Endodermal cell (in vitro differentiated cells): ENCODE data around the gene ZNF827. TPM values are rescaled to one million over a fixed set of nuclear protein-coding genes. Genes with fewer than 3 reads are reported as not detected.

ENCODE experiments used
- DNase-seq: peaks from one replicate; pipeline ENCODE4 v3.0.0-alpha.2; 2017
- H3K27ac ChIP-seq: 2 replicates; pipeline ENCODE4 v1.5.1; 2013; ENCODE audit warnings: mild to moderate bottlenecking, low read depth, low read length, moderate library complexity
- H3K27me3 ChIP-seq: 2 replicates; pipeline ENCODE4 v1.6.1; 2013; ENCODE audit warnings: mild to moderate bottlenecking, low read length, moderate library complexity; ENCODE audit not compliant: insufficient read depth, control insufficient read depth, poor library complexity, severe bottlenecking
- H3K36me3 ChIP-seq: 2 replicates; pipeline ENCODE4 v1.7.0; 2013; ENCODE audit warnings: mild to moderate bottlenecking, low read length, moderate library complexity; ENCODE audit not compliant: control insufficient read depth, insufficient read depth
- H3K4me1 ChIP-seq: one replicate; pipeline ENCODE4 v1.7.0; 2013; ENCODE audit warnings: low read length; ENCODE audit not compliant: control insufficient read depth, insufficient read depth
- H3K4me3 ChIP-seq: 2 replicates; pipeline ENCODE4 v1.5.1; 2013; ENCODE audit warnings: mild to moderate bottlenecking, low read length, moderate library complexity
- H3K9ac ChIP-seq: 2 replicates; pipeline ENCODE4 v1.6.1; 2013; ENCODE audit warnings: mild to moderate bottlenecking, low read length, moderate library complexity; ENCODE audit not compliant: poor library complexity, severe bottlenecking; ENCODE audit errors: extremely low read depth
- H3K9me3 ChIP-seq: 2 replicates; pipeline ENCODE4 v1.6.1; 2013; ENCODE audit warnings: mild to moderate bottlenecking, low read length, moderate library complexity; ENCODE audit not compliant: control insufficient read depth
- H3K27ac Mint-ChIP-seq: 2 replicates; pipeline ENCODE4 v1.8.0; 2020; ENCODE audit warnings: mixed read lengths
- H3K27me3 Mint-ChIP-seq: 2 replicates; pipeline ENCODE4 v1.8.0; 2021; ENCODE audit warnings: mild to moderate bottlenecking, mixed read lengths; ENCODE audit not compliant: insufficient read depth
- H3K36me3 Mint-ChIP-seq: 2 replicates; pipeline ENCODE4 v1.8.0; 2020; ENCODE audit warnings: low read depth, mixed read lengths
- H3K4me1 Mint-ChIP-seq: 2 replicates; pipeline ENCODE4 v1.8.0; 2020; ENCODE audit warnings: mixed read lengths
- H3K4me3 Mint-ChIP-seq: 2 replicates; pipeline ENCODE4 v1.8.0; 2020; ENCODE audit warnings: mild to moderate bottlenecking, moderate library complexity, mixed read lengths
- H3K9me3 Mint-ChIP-seq: 2 replicates; pipeline ENCODE4 v1.8.0; 2020; ENCODE audit warnings: mild to moderate bottlenecking, mixed read lengths
- WGBS, 2 experiments: methylation state at CpG; one replicate each; pipeline versions ENCODE4 v1.1.5 to v1.1.7; 2013; ENCODE audit warnings: missing lambda C conversion rate in 2 of 2, mixed read lengths in 1 of 2; ENCODE audit not compliant: insufficient coverage in 1 of 2, insufficient read length in 1 of 2; 5-methylcytosine and 5-hydroxymethylcytosine counted together
- total RNA-seq, 2 donors: library from RNA; stranded (reverse); fragmentation: NEBNext Ultra II Directional in 1 of 2; extraction: Animal tissue kit (Norgen Biotek cat#: 25700) in 1 of 2; gene quantifications; 2 replicates in 1 of 2; 3 replicates in 1 of 2; pipeline ENCODE4 v1.2.1, GENCODE V29; 2021
- TF ChIP-seq, protein P1 (sequence below): fragments of 200-600 bp; sonication (generic); conservative IDR thresholded peaks from 2 replicates; pipeline ENCODE4 v1.5.0; 2021; ENCODE audit warnings: antibody characterized with exemption, mild to moderate bottlenecking

ZNF827 gene
- total RNA-seq, 2 donors from 2014 or later = 33.0 to 34.9 TPM

DNA sequence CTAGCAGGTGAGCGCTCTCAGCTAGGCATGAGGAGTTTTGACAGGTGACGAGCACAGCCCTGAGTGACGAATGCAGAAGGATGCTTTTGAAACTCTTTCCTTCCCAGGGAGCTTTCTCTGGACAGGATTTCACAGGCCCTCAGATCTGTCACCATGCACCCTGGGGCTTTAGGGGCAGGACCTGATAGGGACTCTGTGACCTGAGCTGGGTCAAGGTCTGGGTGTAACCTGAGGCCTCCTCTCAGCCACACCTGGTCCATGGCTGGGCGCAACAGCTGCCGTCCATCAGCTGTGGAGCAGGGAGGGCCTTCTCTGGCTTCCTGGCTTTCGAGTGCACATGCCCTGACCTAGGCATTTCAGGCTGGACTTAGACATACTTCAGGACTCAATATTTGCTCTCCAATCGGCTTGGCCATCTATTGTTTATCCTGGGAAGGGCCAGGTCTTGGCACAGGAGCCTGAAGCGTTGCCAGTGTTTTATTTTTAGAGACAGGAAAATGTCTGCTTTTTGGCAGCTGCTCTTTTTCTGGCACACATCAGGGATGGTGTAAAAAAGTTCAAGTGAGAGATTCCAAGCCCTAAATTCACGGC, 202.3 kb downstream of the ZNF827 start:
- H3K36me3 Mint-ChIP-seq = no peaks in the 10 kb centered on the region
- H3K27me3 Mint-ChIP-seq = no peaks in the 10 kb centered on the region
- Histone ChIP-seq H3K4me3 (no peak overlapping the region), H3K9me3 (no peaks in the 10 kb centered on the region), H3K36me3 (no peaks in the 10 kb centered on the region), H3K4me1 (peaks cover 23% of the 10 kb centered on the region), H3K27me3 (no peaks in the 10 kb centered on the region), H3K27ac (no peak overlapping the region), H3K9ac (no peak overlapping the region)
- TF ChIP-seq, protein P1, sequence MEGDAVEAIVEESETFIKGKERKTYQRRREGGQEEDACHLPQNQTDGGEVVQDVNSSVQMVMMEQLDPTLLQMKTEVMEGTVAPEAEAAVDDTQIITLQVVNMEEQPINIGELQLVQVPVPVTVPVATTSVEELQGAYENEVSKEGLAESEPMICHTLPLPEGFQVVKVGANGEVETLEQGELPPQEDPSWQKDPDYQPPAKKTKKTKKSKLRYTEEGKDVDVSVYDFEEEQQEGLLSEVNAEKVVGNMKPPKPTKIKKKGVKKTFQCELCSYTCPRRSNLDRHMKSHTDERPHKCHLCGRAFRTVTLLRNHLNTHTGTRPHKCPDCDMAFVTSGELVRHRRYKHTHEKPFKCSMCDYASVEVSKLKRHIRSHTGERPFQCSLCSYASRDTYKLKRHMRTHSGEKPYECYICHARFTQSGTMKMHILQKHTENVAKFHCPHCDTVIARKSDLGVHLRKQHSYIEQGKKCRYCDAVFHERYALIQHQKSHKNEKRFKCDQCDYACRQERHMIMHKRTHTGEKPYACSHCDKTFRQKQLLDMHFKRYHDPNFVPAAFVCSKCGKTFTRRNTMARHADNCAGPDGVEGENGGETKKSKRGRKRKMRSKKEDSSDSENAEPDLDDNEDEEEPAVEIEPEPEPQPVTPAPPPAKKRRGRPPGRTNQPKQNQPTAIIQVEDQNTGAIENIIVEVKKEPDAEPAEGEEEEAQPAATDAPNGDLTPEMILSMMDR = no peak
- H3K9me3 Mint-ChIP-seq = no peaks in the 10 kb centered on the region
- H3K27ac Mint-ChIP-seq = peak overlapping the region; percentile 53
- H3K4me1 Mint-ChIP-seq = peaks cover 46% of the 10 kb centered on the region
- DNase-seq = peak; percentile 72
- WGBS, 2 experiments = 94 to 95% methylated on average over 9 of the region's 9 CpGs
- no peak overlapping the region for H3K4me3 Mint-ChIP-seq

DNA sequence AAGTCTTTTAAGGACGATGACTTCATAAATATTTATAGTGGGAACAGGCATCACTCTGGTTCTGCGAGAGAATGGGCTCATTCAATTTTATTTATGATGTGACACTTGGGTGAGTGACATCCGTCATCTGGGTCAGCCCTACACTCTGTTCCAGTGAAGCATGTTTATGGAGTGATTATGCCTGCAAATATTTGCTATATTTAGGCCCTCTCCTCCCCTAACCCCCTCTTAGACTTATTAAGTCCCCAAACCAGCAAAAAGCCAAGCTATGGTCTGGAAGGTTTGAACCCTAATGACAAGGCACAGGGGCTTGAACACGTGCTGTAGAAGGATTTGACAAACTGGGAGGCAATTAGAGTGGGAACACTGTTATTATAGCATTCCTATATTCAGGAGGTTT, 202.8 kb downstream of the ZNF827 start:
- H3K36me3 Mint-ChIP-seq = no peaks in the 10 kb centered on the region
- WGBS, 2 experiments = 81 to 94% methylated on average over 3 to 4 of the region's 4 CpGs
- peaks cover 27% of the 10 kb centered on the region for H3K4me1 ChIP-seq
- no peak overlapping the region for H3K9ac ChIP-seq
- H3K4me1 Mint-ChIP-seq = peaks cover 48% of the 10 kb centered on the region
- DNase-seq = no peak
- H3K27me3 Mint-ChIP-seq = no peaks in the 10 kb centered on the region
- H3K9me3 ChIP-seq = no peaks in the 10 kb centered on the region
- no peaks in the 10 kb centered on the region for H3K9me3 Mint-ChIP-seq
- TF ChIP-seq, protein P1 = no peak
- no peaks in the 10 kb centered on the region for H3K36me3 ChIP-seq
- H3K4me3 Mint-ChIP-seq = no peak overlapping the region
- peak overlapping the region; percentile 53 for H3K27ac Mint-ChIP-seq
- H3K4me3 ChIP-seq = no peak overlapping the region
- no peaks in the 10 kb centered on the region for H3K27me3 ChIP-seq
- H3K27ac ChIP-seq = peak overlapping the region; percentile 67

DNA sequence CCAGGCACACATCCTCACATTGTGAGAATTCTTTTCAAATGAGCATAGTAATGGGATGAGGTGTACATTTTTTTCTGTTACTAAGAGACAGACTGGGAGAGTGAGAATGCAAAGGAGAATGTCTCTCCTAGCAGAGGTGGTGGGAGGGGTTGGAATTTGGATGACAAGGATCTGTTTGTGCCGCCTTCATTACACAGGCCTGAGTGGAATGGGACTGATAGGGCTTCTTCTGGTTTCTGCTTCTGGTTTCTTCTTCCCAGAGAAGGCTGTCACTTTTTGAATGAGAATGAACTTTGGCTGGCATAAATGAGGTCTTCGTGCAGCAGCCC, 203.3 kb downstream of the ZNF827 start:
- WGBS, 2 experiments = 55 to 80% methylated on average over 1 to 2 of the region's 2 CpGs
- peak overlapping the region; percentile 72 for H3K27ac Mint-ChIP-seq
- Histone ChIP-seq H3K27me3 (no peaks in the 10 kb centered on the region), H3K9me3 (no peaks in the 10 kb centered on the region), H3K27ac (peak overlapping the region; percentile 88), H3K36me3 (no peaks in the 10 kb centered on the region), H3K4me1 (peaks cover 28% of the 10 kb centered on the region), H3K9ac (no peak overlapping the region), H3K4me3 (no peak overlapping the region)
- H3K9me3 Mint-ChIP-seq = no peaks in the 10 kb centered on the region
- H3K4me1 Mint-ChIP-seq = peaks cover 51% of the 10 kb centered on the region
- TF ChIP-seq, protein P1 = no peak
- no peak overlapping the region for H3K4me3 Mint-ChIP-seq
- no peak for DNase-seq
- no peaks in the 10 kb centered on the region for H3K36me3 Mint-ChIP-seq
- H3K27me3 Mint-ChIP-seq = no peaks in the 10 kb centered on the region
